ENCODE data around the gene GAREM2. TPM values are rescaled to one million over a fixed set of nuclear protein-coding genes. Genes with fewer than 3 reads are reported as not detected.

The GAREM2 gene
- total RNA-seq, 4 donors from 2014 or later, result 1.0 to 3.3 (median 2.0) TPM

GRCh38 chr2:26139269-26140183 is 33.4 kb upstream of the GAREM2 start:
- DNase-seq (ENCODE audit: low spot score) (no peak), ATAC-seq (ENCODE audit: low FRiP score) (peak; percentile 41)
- TF ChIP-seq CTCF (IDR thresholded peaks at IDR 0.05), result no peak

- ATAC-seq (ENCODE audit: low FRiP score), result no peak
- TF ChIP-seq CTCF (IDR thresholded peaks at IDR 0.05), result no peak
- no peak for DNase-seq (ENCODE audit: low spot score)
Measured at GRCh38 chr2:26141145-26141769, 31.6 kb upstream of the GAREM2 start.

- no peak for DNase-seq (ENCODE audit: low spot score)
Measured at GRCh38 chr2:26144031-26144430, 28.9 kb upstream of the GAREM2 start.

GRCh38 chr2:26144953-26145680 is 27.8 kb upstream of the GAREM2 start:
- ATAC-seq (ENCODE audit: low FRiP score), result no peak
- TF ChIP-seq CTCF (IDR thresholded peaks at IDR 0.05), result peak in 2 of 3 donors; percentile 6 to 41
- DNase-seq (ENCODE audit: low spot score), result no peak

More at GRCh38 chr2:26144031-26144430, 28.9 kb upstream of the GAREM2 start:
- ATAC-seq (ENCODE audit: low FRiP score), result no peak
- no peak for TF ChIP-seq CTCF (IDR thresholded peaks at IDR 0.05)

GRCh38 chr2:26148501-26148900 is 24.4 kb upstream of the GAREM2 start:
- no peak for ATAC-seq (ENCODE audit: low FRiP score)
- no peak for TF ChIP-seq CTCF (IDR thresholded peaks at IDR 0.05)

GRCh38 chr2:26150243-26150642 is 22.6 kb upstream of the GAREM2 start:
- no peak for TF ChIP-seq CTCF (IDR thresholded peaks at IDR 0.05)
- no peak for ATAC-seq (ENCODE audit: low FRiP score)
- no peak for DNase-seq (ENCODE audit: low spot score)

More at GRCh38 chr2:26148501-26148900, 24.4 kb upstream of the GAREM2 start:
- no peak for DNase-seq (ENCODE audit: low spot score)
